Suprapubic skin (tissue), 4 donors: Measurements from ENCODE around the gene CD164. TPM values are rescaled to one million over a fixed set of nuclear protein-coding genes. Genes with fewer than 3 reads are reported as not detected.

Experiments
- DNase-seq, 2 donors: peaks; one replicate each; pipeline ENCODE4 v3.0.0-alpha.2; 2019; ENCODE audit warnings: low spot score in 2 of 2
- H3K27ac ChIP-seq: fragments of 200-600 bp; sonication (generic); one replicate; pipeline ENCODE4 v1.5.1; 2019
- H3K27me3 ChIP-seq: fragments of 200-600 bp; sonication (generic); one replicate; pipeline ENCODE4 v1.5.1; 2019
- H3K36me3 ChIP-seq: fragments of 200-600 bp; sonication (generic); one replicate; pipeline ENCODE4 v1.5.1; 2019
- H3K4me1 ChIP-seq: fragments of 200-600 bp; sonication (generic); one replicate; pipeline ENCODE4 v1.5.1; 2019
- H3K4me3 ChIP-seq: fragments of 200-600 bp; sonication (generic); one replicate; pipeline ENCODE4 v1.5.1; 2019; ENCODE audit warnings: mild to moderate bottlenecking
- H3K9me3 ChIP-seq: fragments of 200-600 bp; sonication (generic); one replicate; pipeline ENCODE4 v1.5.1; 2019
- EP300 ChIP-seq: sonication (generic); formaldehyde crosslinking; IDR thresholded peaks from one replicate; pipeline ENCODE4 v1.6.1; 2017; ENCODE audit warnings: antibody characterized with exemption
- POLR2A ChIP-seq, 2 donors: fragments of 450-650 bp; IDR thresholded peaks; one replicate each; pipeline ENCODE4 v1.6.1; 2017; ENCODE audit warnings: antibody characterized with exemption in 2 of 2, mild to moderate bottlenecking in 2 of 2, moderate library complexity in 2 of 2
- POLR2AphosphoS5 ChIP-seq, 3 donors: sonication (generic); formaldehyde crosslinking; IDR thresholded peaks; one replicate each; pipeline ENCODE4 v1.6.1; 2017; ENCODE audit warnings: antibody characterized with exemption in 3 of 3
- WGBS: methylation state at CpG from one replicate; pipeline ENCODE4 v1.1.5; 2018; 5-methylcytosine and 5-hydroxymethylcytosine counted together
- total RNA-seq, 4 donors: library from RNA; depleted of rRNA; stranded (reverse); fragments of >200 nt; gene quantifications; one replicate each; pipeline ENCODE4 v1.1.0, GENCODE V29; 2016
- TF ChIP-seq, protein P1 (sequence below), 2 donors: fragments of 200-600 bp in 1 of 2; fragments of 450-650 bp in 1 of 2; sonication (generic) in 1 of 2; IDR thresholded peaks; one replicate each; pipeline ENCODE4 v1.5.1; 2016 to 2019; ENCODE audit warnings: antibody characterized with exemption in 2 of 2, mild to moderate bottlenecking in 1 of 2, moderate library complexity in 1 of 2

CD164 gene
- total RNA-seq, 4 donors from 2014 or later = 122 to 174 (median 139) TPM

- WGBS = 67% methylated on average over 2 of the region's 2 CpGs
Measured at GRCh38 chr6:109320072-109320471, 62.2 kb downstream of the CD164 start.

GRCh38 chr6:109318328-109318876 is 63.9 kb downstream of the CD164 start:
- Histone ChIP-seq H3K4me1 (peaks cover 3% of the 10 kb centered on the region), H3K4me3 (no peak overlapping the region), H3K27me3 (no peaks in the 10 kb centered on the region), H3K36me3 (no peaks in the 10 kb centered on the region), H3K27ac (peak overlapping the region; percentile 69), H3K9me3 (no peaks in the 10 kb centered on the region)
- TF ChIP-seq, protein P1, sequence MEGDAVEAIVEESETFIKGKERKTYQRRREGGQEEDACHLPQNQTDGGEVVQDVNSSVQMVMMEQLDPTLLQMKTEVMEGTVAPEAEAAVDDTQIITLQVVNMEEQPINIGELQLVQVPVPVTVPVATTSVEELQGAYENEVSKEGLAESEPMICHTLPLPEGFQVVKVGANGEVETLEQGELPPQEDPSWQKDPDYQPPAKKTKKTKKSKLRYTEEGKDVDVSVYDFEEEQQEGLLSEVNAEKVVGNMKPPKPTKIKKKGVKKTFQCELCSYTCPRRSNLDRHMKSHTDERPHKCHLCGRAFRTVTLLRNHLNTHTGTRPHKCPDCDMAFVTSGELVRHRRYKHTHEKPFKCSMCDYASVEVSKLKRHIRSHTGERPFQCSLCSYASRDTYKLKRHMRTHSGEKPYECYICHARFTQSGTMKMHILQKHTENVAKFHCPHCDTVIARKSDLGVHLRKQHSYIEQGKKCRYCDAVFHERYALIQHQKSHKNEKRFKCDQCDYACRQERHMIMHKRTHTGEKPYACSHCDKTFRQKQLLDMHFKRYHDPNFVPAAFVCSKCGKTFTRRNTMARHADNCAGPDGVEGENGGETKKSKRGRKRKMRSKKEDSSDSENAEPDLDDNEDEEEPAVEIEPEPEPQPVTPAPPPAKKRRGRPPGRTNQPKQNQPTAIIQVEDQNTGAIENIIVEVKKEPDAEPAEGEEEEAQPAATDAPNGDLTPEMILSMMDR (IDR thresholded peaks at IDR 0.05) = no peak
- TF ChIP-seq POLR2AphosphoS5 (IDR thresholded peaks at IDR 0.05) (no peak), POLR2A (IDR thresholded peaks at IDR 0.05) (no peak), EP300 (no peak)
- no peak for DNase-seq
- WGBS = 71% methylated on average over 11 of the region's 11 CpGs

More at GRCh38 chr6:109320072-109320471, 62.2 kb downstream of the CD164 start:
- no peak overlapping the region for H3K4me3 ChIP-seq
- DNase-seq = no peak
- no peaks in the 10 kb centered on the region for H3K36me3 ChIP-seq
- no peak overlapping the region for H3K27ac ChIP-seq
- peaks cover 9% of the 10 kb centered on the region for H3K4me1 ChIP-seq
- no peaks in the 10 kb centered on the region for H3K27me3 ChIP-seq
- TF ChIP-seq, protein P1 (IDR thresholded peaks at IDR 0.05) = no peak
- TF ChIP-seq POLR2AphosphoS5 (IDR thresholded peaks at IDR 0.05) (no peak), EP300 (no peak), POLR2A (IDR thresholded peaks at IDR 0.05) (no peak)
- no peaks in the 10 kb centered on the region for H3K9me3 ChIP-seq

- Histone ChIP-seq H3K27me3 (no peaks in the 10 kb centered on the region), H3K4me3 (no peak overlapping the region), H3K36me3 (no peaks in the 10 kb centered on the region), H3K4me1 (no peaks in the 10 kb centered on the region), H3K27ac (peak overlapping the region; percentile 23), H3K9me3 (no peaks in the 10 kb centered on the region)
- WGBS = 90% methylated on average over 5 of the region's 5 CpGs
- TF ChIP-seq POLR2AphosphoS5 (IDR thresholded peaks at IDR 0.05) (no peak), POLR2A (IDR thresholded peaks at IDR 0.05) (no peak), EP300 (no peak)
- TF ChIP-seq, protein P1 (IDR thresholded peaks at IDR 0.05) = no peak
- DNase-seq = no peak
Measured at GRCh38 chr6:109316909-109317308, 65.4 kb downstream of the CD164 start.

Other genes starting within 250 kb of the CD164 start
- 1 to 10 TPM; 1.7 to 7.9 (median 3.2) TPM for gene PPIL6, start 58.2 kb upstream of the CD164 start, total RNA-seq
- gene SMPD2, start 58.3 kb upstream of the CD164 start, total RNA-seq = 10 to 100 TPM; 21.8 to 34.5 (median 28.1) TPM
- gene MICAL1, start 73.3 kb upstream of the CD164 start, total RNA-seq = 10 to 100 TPM; 22.0 to 45.9 (median 28.8) TPM
- 10 to 100 TPM in 3 of 4 donors, 1 to 10 TPM in 1; 8.1 to 11.6 (median 11.2) TPM for gene ZBTB24, start 100.8 kb upstream of the CD164 start, total RNA-seq